Hindlimb muscle (tissue), 1 donor: Measurements from ENCODE around the gene HINT2. TPM values are rescaled to one million over a fixed set of nuclear protein-coding genes. Genes with fewer than 3 reads are reported as not detected.

Source experiments
- DNase-seq: peaks from one replicate; pipeline ENCODE4 v3.0.0-alpha.2; 2013
- polyA plus RNA-seq: library from polyadenylated mRNA; unstranded; fragments of 120-200 nt; gene quantifications from one replicate; pipeline ENCODE4 v1.2.1, GENCODE V29; 2013; ENCODE audit not compliant: insufficient read length

HINT2 gene
- polyA plus RNA-seq, 1 donor, result 30.4 TPM

DNA sequence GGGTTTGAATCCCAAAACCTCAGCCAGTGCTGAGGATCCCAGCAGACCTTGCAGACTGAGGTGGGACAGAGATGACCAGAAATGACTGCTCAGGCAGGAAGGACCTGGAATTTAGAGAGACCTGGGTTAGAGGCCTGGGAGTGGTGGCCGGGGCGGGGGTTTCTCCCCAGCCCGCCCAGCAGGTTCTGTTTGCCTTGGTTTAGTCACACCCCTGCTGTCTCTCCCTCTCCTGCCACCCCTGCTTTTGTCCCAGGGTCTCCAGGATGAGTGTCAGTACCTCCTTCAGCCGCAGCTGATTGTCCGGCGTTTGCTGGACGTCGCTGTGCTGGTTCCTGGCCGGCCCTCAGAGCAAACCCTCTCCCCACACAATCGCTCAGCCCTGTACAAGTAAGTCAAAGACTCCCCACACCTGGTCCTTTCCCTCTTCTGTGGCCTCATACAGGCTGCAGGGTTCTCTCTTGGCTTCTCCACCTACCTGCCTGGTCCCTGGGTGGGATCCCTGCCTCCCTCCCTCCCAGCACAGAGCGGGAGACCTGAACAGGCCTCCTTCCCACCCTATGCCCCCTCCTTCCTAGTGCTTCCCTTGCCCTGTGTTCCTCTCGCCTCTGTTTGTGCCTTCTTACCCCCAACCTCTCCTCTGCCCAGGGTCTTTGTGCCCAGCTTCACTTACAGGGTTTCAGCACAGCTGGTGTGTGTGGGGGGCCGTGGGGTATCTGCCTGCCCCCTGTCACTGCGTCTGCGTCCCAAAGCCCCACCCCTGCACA, 26.2 kb upstream of the HINT2 start:
- DNase-seq, result no peak

DNA sequence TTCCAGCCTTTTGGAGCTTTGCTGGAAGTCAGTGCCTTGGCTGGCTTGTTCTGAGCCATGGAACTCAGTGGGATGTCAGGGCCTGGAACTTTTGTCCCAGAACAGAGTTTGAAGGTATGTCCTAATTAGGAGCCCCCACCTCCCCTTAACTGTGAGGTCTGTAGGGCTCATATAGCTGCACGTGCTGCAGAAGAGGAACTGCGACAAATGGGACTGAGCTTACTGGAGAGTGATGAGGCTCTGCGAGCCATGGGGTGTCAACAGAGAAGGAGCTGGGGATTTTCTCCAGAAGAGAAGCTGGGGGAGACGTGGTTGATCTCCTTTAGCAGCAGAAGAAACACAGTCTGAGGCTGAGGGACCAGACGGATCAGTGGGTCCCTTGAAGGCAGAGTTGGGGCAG, 25.1 kb upstream of the HINT2 start:
- DNase-seq, result no peak

DNA sequence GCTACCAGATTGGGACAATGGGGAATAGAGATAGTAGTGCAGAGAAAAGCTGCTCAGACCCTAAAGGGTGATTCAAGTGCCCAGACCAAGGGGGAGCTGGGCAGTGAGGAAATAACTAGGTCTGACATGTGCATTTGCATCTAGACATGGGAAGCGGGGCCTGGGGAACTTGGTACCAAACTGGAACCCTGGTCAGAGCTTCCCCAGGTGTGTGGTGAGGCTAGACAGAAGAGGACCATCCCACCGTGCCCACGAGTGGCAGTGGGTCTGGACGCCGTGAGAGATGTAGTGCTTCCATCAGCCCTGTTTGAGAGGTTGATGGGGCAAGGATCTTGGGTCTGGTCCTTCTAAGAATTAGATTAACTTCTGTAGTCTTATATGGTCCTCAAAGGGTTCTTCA, 21.8 kb upstream of the HINT2 start:
- no peak for DNase-seq

DNA sequence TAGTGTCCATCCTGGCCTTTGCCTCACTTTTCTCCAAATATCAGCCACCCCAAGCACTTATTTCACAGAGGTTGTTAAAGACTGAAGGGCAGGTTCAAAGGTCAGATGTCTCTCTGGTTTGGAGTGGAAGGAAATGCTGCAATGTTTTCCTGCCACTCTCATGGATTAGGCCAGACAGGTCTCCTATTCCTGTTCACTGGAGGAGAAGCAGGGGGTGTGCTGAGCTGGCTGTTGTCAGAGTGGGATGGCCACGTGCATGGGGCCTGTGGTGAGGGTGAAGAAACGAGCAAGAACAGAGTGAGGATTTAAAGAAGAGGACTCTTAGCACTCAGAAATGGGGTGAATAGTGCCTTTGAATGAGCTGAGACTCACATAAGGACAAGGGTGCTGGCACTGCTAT, 20.9 kb upstream of the HINT2 start:
- no peak for DNase-seq

DNA sequence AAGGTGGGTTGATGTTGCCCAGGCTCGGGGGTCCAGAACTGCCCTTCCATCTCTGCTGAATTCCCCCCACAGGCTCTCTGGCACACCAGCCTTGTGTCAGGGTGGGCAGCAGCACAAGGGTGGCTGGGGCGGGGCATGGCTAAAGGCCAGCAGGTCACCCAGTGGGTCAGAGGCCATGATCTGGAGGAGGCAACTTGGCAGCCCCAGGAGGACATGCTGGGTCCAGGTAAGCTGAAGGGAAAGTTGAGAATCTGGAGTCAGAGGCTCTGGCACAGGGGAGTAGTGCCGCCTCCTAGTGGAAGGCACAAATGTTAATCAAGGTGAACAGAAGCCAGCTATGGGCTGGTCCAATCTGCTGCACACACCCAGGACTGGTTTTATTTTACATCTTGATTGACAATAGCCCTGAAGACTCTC, 20.4 kb upstream of the HINT2 start:
- no peak for DNase-seq

DNA sequence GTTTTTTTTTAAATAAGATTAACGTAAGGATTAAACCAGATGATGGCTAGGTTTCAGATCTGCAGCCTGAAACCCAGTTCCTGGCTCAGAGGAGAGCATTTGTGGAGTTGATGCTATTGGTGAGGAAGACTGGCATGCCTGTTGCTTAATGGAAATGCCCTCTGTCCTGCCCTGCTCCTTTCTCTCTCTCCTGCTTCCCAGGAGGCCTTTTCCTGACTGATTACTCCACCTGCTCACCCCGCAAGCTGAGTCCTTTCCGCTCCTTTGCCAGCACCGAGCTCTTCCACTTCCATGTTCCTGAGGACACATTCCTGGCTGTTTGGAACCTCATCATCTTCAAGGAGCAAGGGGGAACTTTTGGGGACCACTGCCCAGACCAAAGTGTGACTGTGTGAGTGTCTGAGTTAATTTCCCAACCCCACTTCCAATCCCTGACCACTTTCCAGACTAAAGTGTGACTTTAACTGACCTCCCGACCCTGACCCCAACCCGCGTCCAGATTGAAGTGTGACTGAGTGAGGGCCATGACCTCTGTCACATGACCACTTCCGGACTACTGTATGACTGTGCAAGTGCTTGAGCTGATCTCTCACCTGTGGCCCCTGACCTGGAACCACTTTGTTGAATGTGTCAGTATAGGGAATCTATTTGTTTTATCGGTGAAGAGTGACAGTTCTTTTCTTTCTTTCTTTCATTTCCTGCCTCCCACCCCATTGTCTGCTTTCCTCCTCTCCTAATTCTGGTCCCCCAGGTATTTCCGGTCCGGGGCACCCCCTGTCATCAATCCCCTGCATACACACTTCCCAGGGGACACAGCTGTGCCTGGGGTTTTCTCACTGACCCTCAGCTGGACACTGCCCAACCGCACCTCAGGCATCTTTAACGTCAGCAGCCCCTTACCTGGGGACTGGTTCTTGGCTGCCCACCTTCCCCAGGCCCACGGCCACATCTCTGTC, 19.7 kb upstream of the HINT2 start:
- no peak for DNase-seq

DNA sequence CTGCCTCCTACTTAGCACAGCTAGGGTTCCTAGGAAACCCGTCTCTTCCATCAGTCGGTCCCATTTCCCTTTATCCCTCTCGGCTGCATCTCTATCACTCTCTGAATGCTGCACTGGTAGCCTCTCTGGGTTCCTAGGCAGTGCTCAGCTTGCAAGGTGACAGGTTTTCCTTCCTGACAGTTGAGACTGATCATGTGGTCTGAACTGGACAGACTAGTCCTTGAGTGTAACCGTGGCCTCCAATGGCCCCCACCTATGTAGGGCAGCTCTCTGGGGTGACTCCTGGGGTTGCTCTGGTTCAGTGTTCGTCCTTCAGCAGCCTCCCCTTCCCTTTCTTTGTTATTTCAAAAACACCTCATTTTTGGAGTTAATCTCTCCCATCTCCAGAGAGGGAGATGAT, 18.0 kb upstream of the HINT2 start:
- no peak for DNase-seq

DNA sequence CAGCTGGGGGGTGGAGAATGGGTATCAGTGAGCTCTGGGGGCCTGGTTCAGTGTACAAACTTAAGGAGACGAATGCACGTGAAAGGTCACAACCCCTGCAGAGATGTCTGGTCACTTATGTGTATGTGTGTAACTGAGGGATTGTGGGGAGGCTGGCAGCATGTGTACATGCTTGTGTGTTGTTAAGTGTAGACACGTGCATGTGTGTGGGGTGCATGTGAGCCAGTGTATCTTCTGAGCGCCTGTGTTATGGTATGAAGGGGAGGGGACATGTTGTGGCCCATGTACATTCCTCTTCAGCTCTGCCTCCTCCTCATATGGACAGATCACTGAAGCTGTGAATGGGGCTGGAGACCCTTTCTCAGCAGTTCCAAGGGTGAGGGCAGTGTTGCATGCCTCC, 16.2 kb upstream of the HINT2 start:
- no peak for DNase-seq

DNA sequence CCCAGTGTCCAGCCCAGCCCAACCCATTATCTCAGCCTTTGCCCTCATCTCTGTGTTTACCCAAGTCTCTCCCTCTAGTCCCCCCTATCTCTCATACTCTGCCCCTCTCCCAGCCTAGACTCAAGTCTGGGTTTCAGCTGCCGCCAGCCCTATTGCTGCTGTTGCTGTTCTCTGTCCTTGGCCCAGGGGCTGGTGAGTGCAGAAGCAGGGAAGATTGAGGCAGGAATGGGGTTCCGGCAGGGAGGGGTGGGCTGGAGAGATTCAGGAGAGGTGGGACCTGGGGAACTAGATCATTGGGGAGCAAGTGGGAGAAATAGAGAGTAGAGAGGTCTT, 14.9 kb upstream of the HINT2 start:
- no peak for DNase-seq

DNA sequence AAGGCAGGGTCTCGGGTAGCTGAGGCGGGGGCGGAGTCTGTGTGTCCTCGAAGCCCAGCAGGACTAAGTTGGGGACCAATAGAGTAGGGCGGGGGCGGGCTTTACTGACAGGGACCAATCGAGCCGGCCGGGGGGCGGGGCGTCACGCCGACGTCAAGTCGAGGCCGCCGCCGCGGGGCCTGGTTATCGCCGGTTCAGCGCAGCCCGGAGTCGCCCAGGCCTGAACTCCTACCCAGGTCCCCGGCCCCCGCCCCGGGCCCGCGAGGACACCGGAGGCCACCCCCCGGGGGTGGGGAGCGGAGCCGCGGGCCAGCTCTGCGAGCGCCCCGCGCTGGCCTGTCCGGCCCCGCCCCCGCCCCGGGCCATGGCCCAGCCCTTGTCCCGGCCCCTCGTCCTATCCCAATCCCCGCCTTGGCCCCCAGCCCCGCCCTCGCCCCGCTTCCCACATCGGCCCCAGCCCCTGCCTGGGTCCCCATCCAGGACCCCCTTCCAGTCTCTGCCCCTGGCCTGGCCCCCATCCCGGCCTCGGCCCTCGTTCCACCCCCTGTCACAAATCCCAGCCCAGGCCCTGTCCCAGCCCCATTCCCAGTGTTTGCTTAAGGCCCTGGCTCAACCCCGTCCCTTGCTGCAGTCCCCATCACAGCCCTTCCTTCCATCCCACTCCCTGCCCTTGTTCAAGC, 14.4 kb upstream of the HINT2 start, which contains the start of gene TMEM8B:
Gene TMEM8B (plus strand): TSS at position 145 of the 680 bp plus-strand sequence. CDS start 220 bp downstream, at position 365.
- peak; percentile 96 for DNase-seq

DNA sequence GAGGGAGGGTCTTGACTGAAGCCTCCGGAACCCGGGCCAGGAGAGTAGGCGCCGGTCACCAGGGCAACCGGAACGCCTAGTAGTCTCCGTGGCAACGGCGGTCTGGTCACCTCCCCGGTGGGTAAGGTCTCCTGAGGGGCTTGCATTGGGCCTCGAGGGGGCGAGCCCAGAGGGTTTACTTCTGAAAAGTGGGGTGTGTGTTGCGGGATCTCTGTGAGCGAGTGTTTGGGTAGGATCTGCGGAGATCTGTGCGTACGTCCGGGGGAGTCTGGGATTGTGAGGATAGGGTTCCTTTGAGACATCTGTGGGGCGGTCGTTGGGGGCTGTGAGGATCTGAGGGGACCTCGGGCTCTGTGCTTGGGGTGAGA, 13.9 kb upstream of the HINT2 start, which contains the start of gene FAM221B:
Gene FAM221B (minus strand): TSS at position 17 of the 368 bp plus-strand sequence. CDS start 2,571 bp downstream, outside the sequence.
- DNase-seq, result no peak

DNA sequence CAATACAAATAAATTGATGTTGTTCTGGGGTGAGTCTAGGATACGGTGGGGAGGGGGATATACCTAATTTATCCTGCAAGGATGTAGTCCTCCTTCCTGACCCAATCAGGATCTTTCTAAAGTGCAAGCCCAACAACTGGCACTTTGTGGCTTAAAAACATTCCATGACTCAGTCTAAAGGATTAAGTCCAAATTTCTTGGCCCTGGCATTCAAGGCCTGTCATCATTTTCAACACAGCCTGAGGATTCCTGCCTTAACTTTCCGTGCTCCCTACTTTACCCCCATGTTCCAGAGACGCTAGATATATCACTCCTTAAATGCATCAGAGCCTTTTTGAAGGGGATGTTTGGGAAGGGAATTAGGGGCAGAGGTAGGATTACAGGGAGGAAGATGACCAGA, 12.6 kb upstream of the HINT2 start:
- no peak for DNase-seq

DNA sequence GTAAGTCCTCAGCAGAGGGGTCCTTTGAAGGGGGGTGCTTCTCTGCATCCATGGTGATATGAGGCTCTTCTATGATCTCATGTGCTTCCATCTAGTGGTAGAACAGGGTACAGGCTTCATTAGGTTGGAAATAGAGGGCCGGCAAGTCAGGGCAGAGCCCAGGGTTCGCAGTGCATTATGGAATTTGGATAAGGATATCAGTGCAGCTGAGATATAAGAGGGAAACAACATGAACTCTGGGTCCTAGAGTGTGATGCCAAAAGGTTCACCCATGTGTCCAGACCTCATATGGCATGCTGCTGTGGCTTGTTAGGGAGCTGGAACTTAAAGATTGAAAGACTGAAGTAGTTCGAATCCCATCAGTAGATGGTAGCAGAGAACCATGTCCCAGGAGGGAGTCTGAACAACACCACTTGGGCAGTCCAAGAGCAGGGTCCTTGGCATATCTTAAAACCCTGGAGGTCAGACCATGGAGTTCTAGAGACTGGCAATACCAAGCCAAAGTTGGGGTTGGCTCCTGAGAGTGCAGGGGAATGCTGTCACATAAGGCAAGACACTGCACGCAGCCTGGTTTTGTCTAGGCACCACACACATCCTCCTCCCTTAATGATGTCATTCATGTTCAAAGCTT, 11.3 kb upstream of the HINT2 start:
- peak; percentile 48 for DNase-seq

DNA sequence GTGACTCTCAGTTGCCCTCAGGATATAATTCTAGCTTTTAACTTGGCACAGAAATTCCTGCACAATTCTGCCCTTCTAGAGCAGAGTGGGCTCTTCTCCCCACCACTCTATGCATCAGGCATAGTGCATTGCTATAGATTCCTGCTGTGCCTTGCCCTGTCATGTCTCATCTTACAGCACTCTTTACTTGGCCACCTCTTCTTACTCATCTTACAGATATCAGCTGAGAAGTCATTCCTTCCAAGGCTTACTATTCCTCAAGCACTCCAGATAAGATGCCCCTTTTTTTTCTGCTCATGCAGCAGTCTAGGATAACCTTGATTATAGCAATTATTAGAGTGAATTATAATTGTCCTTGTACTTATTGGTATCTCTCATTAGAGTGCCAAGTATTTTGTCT, 8.1 kb upstream of the HINT2 start:
- no peak for DNase-seq

DNA sequence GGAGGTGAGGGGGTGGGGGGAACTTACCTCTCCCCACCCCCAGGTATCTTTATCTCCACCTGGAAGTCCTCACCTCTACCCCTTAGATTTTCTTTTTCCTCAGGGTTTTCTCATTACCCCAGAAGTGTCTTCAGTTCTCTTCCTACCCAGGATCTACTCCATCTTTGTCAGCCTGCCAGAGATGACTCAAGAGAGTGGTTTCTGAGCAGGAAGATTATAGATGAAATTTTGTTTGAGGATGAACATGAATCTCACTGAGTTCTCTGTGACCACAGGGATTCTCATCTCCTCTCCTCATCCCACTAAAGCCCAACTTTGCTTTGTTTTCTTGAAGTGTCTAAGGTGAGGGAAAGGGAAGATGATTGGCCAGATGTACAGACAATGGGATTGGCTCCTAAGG, 5.2 kb upstream of the HINT2 start:
- no peak for DNase-seq

DNA sequence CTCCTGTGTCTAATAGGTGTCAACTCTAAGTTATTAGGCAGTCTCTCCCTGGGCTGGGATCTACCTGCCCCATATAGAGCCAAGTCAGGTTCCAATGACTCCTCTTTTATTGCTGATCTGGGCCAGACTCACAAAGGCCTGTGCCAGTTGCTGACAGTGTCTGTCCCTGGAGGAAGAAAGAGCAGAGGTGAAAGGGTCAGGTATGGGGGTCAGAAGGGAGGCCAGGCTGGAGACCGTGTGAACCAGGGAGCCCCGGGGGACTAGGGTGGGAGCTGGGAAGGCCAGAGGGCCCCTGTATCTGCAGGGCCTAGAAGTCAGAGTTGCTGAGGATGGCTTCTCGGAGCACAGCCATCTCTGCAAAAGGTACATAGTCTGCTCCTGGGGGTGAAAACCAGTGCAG, 3.5 kb upstream of the HINT2 start:
- DNase-seq, result no peak

DNA sequence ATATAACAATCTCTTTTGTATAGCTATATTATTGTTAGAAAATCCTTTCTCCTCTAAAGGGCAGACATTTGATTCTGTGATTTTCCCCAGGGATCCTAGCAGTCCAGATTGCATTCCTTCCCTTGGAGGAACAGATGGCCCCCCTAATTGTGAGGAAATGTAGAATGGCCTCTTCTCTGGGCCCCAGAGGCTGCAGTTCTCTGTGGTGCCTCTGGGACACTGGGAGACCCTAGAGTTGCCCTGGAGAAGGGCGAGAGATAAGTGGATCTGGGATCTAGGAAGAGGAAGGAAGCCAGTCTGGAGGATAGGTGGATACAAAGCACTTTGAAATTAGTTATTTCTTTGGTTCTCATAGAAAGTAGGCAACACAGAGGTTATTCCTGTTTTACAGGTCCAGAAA, 1.9 kb upstream of the HINT2 start:
- no peak for DNase-seq

DNA sequence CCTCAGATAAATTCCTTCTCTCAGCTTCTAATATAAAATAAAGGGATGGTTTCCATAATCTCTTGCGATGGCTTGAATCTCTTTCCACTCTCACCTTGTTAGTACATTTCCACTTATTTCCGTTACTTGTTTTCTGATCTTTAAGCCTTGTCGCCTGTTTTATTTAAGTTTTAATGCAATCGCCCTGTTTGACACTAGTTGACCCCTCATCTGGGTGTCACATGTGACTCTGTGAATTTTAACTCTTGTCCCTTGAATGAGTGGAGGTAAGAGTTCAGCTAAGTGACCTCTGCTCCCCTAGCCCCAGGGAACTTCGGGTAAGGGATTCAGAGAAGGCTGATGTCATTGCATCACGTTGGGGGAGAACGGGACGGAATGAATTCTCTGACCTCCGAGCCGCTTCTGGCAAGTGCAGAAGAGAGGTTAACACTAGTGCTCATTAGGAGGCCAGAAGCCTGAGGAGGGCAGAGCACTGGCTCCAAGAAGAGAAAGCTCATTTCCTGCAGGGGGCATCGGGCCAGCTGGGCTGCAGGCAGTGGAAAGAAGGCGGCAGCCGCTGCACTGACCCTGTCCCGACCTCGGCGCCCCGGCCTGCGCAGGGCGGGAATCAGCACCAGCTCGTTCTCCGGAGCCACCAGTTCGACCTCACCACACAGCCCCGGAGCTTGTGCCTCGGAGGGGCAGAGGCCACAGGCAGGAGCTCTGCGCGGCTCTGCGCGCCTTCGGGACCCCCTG, 569 bp downstream of the HINT2 start:
- DNase-seq, result peak; percentile 66

DNA sequence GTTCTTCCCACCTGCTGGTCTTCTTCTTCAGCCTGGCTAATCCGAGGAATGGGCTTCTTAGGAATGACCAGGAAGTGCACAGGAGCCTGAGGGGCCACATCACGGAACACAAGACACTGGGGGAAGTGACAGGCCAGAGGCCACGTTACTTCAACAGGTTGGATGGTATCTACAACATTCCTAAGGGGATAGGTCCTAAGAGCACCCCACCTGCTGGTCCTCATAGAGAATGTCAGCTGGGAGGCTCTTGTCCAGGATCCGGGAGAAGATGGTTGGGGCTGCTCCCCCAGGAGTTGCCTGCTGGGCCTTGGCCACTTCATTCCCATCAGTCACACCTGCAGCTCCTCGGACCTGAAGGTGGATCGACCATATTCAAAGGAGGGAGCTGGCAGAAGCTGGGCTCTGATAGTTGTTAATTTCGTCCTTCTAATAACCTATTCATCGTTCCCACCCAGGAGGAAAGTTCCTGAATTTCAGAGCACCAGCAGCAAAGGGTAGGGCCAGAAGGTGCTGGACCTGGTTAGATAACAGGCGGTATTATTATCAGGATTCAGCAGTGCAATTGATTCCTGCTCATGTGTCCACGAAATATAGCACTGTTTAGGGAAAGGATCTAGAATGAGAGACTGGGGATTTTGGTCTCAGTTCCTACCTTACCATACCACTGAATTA, 1.3 kb downstream of the HINT2 start:
- DNase-seq, result no peak

DNA sequence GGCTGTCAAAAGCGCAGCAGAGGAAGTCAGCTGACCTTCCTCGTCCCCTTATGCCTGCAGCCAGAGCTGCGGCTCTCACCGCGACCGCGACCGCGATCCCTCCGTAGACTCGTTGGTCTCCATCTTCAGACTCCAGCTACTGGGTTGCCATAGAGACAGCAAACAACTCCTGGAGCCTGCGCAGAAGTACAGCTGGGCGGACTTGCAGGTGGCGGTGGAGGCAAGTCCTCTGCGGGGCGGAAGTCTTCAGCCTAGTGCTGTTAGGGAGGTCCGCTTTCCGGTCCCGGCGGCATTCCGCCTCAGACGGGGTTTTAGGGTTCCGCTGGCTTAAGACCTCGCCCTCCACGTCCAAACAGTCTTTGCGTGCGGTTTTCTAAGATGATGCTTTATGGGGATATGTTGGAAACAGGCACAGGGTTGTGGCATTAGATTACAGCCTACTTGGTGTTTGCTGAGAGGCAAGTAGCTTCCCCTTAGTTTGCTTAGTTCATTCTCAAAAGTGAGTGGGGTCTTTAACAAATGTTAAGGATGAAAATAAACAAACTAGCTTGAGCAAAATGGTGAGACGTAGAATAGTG, 2.7 kb downstream of the HINT2 start, which contains the start of gene SPAG8:
Gene SPAG8 (minus strand): TSS at position 238 of the 578 bp plus-strand sequence. CDS start 115 bp downstream, at position 123.
- peak; percentile 93 for DNase-seq
